GM23338 (cell line): Measurements from ENCODE around the gene WDR62. TPM values are rescaled to one million over a fixed set of nuclear protein-coding genes. Genes with fewer than 3 reads are reported as not detected.

ENCODE experiments used
- ATAC-seq: fragments of 200-7000 bp; cut with Tn5 transposase; 3 replicates; pipeline ENCODE4 v1.9.1; 2020
- DNase-seq: peaks from one replicate; pipeline ENCODE4 v3.0.0-alpha.2; 2015; ENCODE audit warnings: low spot score
- H2AFZ ChIP-seq: fragments of 200-600 bp; sonication (generic); 2 replicates; pipeline ENCODE4 v1.8.0; 2016; ENCODE audit warnings: antibody characterized with exemption, mild to moderate bottlenecking, moderate library complexity
- H3F3A ChIP-seq: fragments of 200-600 bp; sonication (generic); replicated peaks from 2 replicates; pipeline ENCODE4 v1.8.0; 2017; ENCODE audit warnings: antibody characterized with exemption, mixed run types, low read depth
- H3K27ac ChIP-seq: fragments of 200-600 bp; sonication (generic); 2 replicates; pipeline ENCODE4 v1.6.1; 2016; ENCODE audit warnings: low read depth
- H3K27me3 ChIP-seq: fragments of 200-600 bp; sonication (generic); 2 replicates; pipeline ENCODE4 v1.8.0; 2016; ENCODE audit warnings: mild to moderate bottlenecking, mixed run types, moderate library complexity; ENCODE audit not compliant: insufficient read depth
- H3K36me3 ChIP-seq: fragments of 200-600 bp; sonication (generic); 2 replicates; pipeline ENCODE4 v1.8.0; 2016; ENCODE audit warnings: mild to moderate bottlenecking; ENCODE audit not compliant: insufficient read depth
- H3K4me1 ChIP-seq: fragments of 200-600 bp; sonication (generic); 2 replicates; pipeline ENCODE4 v1.8.0; 2016; ENCODE audit warnings: mild to moderate bottlenecking, moderate library complexity; ENCODE audit not compliant: insufficient read depth
- H3K4me2 ChIP-seq: fragments of 200-600 bp; sonication (generic); 2 replicates; pipeline ENCODE4 v1.7.1; 2017; ENCODE audit warnings: mixed run types
- H3K4me3 ChIP-seq: fragments of 200-600 bp; sonication (generic); 2 replicates; pipeline ENCODE4 v1.6.1; 2016; ENCODE audit warnings: mixed run types
- H3K79me2 ChIP-seq: fragments of 200-600 bp; sonication (generic); replicated peaks from 2 replicates; pipeline ENCODE4 v1.8.0; 2017; ENCODE audit warnings: mild to moderate bottlenecking; ENCODE audit not compliant: insufficient read depth
- H3K9me2 ChIP-seq: fragments of 200-600 bp; sonication (generic); 2 replicates; pipeline ENCODE4 v1.8.0; 2017; ENCODE audit not compliant: insufficient read depth
- H4K20me1 ChIP-seq: fragments of 200-600 bp; sonication (generic); replicated peaks from 2 replicates; pipeline ENCODE4 v1.8.0; 2017; ENCODE audit warnings: mild to moderate bottlenecking; ENCODE audit not compliant: insufficient read depth
- H3K27ac Mint-ChIP-seq: 2 replicates; pipeline ENCODE4 v1.8.0; 2020; ENCODE audit warnings: inconsistent platforms, mild to moderate bottlenecking, moderate library complexity, mixed read lengths
- H3K27me3 Mint-ChIP-seq: 3 replicates; pipeline ENCODE4 v1.8.0; 2022; ENCODE audit warnings: low read depth, mild to moderate bottlenecking, moderate library complexity, mixed read lengths, inconsistent platforms; ENCODE audit not compliant: insufficient read depth, poor library complexity
- H3K36me3 Mint-ChIP-seq: 3 replicates; pipeline ENCODE4 v1.8.0; 2021; ENCODE audit warnings: low read depth, mild to moderate bottlenecking, inconsistent platforms, moderate library complexity, mixed read lengths
- H3K4me1 Mint-ChIP-seq: 3 replicates; pipeline ENCODE4 v1.8.0; 2020; ENCODE audit warnings: mild to moderate bottlenecking, inconsistent platforms, mixed read lengths
- H3K4me3 Mint-ChIP-seq: 3 replicates; pipeline ENCODE4 v1.8.0; 2021; ENCODE audit warnings: moderate library complexity, mild to moderate bottlenecking, inconsistent platforms, mixed read lengths
- H3K9me3 Mint-ChIP-seq: 3 replicates; pipeline ENCODE4 v1.8.0; 2020; ENCODE audit warnings: moderate library complexity, mild to moderate bottlenecking, inconsistent platforms, mixed read lengths
- CREB1 ChIP-seq: fragments of 250-450 bp; sonication (Bioruptor Pico); IDR thresholded peaks from 2 replicates; pipeline ENCODE4 v1.5.0; 2020; ENCODE audit warnings: low read depth, mild to moderate bottlenecking, moderate library complexity
- CTCF ChIP-seq, 2 experiments: fragments of 200-600 bp in 1 of 2; sonication (generic) in 1 of 2; conservative IDR thresholded peaks; 2 replicates each; pipeline versions ENCODE4 v1.5.1 to v1.6.1; 2016 to 2017; ENCODE audit warnings: antibody characterized with exemption in 2 of 2, low read depth in 2 of 2, mild to moderate bottlenecking in 2 of 2, moderate library complexity in 1 of 2
- EZH2 ChIP-seq: fragments of 200-600 bp; sonication (generic); IDR thresholded peaks from one replicate; pipeline ENCODE4 v1.8.0; 2017; ENCODE audit warnings: antibody characterized with exemption, mild to moderate bottlenecking, low read depth; ENCODE audit not compliant: unreplicated experiment
- EZH2phosphoT487 ChIP-seq: fragments of 200-600 bp; sonication (generic); IDR thresholded peaks from one replicate; pipeline ENCODE4 v1.8.1; 2018; ENCODE audit warnings: antibody characterized with exemption; ENCODE audit not compliant: unreplicated experiment
- JUNB ChIP-seq: IDR thresholded peaks from one replicate; pipeline ENCODE4 v1.6.1; 2016; ENCODE audit warnings: antibody characterized with exemption; ENCODE audit not compliant: unreplicated experiment
- NANOG ChIP-seq: IDR thresholded peaks from 2 replicates; pipeline ENCODE4 v1.6.1; 2016; ENCODE audit warnings: antibody characterized with exemption, borderline replicate concordance
- POLR2AphosphoS5 ChIP-seq: IDR thresholded peaks from 2 replicates; pipeline ENCODE4 v1.6.1; 2016; ENCODE audit warnings: antibody characterized with exemption, low read depth
- REST ChIP-seq: IDR thresholded peaks from one replicate; pipeline ENCODE4 v1.6.1; 2018; ENCODE audit warnings: antibody characterized with exemption; ENCODE audit not compliant: unreplicated experiment
- STAT1 ChIP-seq: IDR thresholded peaks from one replicate; pipeline ENCODE4 v1.6.1; 2016; ENCODE audit warnings: antibody characterized with exemption; ENCODE audit not compliant: unreplicated experiment
- ZNF331 ChIP-seq: fragments of 250-450 bp; sonication (Bioruptor Pico); IDR thresholded peaks from 2 replicates; pipeline ENCODE4 v1.5.0; 2020; ENCODE audit warnings: low read depth, mild to moderate bottlenecking, moderate library complexity
- polyA plus RNA-seq: library from polyadenylated mRNA; unstranded; fragments of >200 nt; fragmentation: Nextera tagmentation; extraction: Ambion mirVana; gene quantifications from 2 replicates; pipeline ENCODE4 v1.2.1, GENCODE V29; 2016
- total RNA-seq: library from RNA; depleted of rRNA; stranded (reverse); fragments of >200 nt; shearing (Covaris generic); gene quantifications from 2 replicates; pipeline ENCODE4 v1.2.3, GENCODE V29; 2014
- TF ChIP-seq, protein P1 (sequence below): fragments of 250-450 bp; sonication (Bioruptor Pico); IDR thresholded peaks from 2 replicates; pipeline ENCODE4 v1.5.0; 2020; ENCODE audit warnings: mild to moderate bottlenecking, moderate library complexity
- TF ChIP-seq, protein P2 (sequence below): IDR thresholded peaks from 2 replicates; pipeline ENCODE4 v1.6.1; 2016; ENCODE audit warnings: antibody characterized with exemption

The WDR62 gene
- total and polyA plus RNA-seq, 2 experiments from 2014 or later = 14.1 to 45.4 TPM

DNA sequence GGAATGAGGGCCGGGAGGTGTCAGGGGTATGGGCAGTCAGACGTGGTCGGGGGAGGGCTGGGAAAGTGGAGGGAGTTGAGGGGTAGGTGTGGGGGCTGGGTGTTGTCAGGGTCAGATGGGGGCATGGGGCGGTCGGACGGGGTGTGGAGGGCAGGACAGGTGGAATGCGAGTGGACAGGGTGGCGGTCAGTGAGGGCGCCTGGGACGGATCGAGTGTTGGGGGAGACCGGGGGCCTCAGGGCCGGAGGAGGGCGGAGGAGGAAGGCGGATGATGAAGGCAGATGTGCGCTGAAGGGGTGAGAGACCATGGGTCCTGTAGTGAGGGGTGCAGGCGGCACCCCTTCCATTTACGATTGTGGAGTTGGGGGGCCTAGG lies 66.3 kb downstream of the WDR62 start:
- H3K79me2 ChIP-seq = peaks cover 13% of the 10 kb centered on the region
- H3K9me2 ChIP-seq = no peaks in the 10 kb centered on the region
- Mint-ChIP-seq H3K9me3 (no peaks in the 10 kb centered on the region; the same call in 2 of the 3 replicates), H3K27ac (no peak overlapping the region), H3K36me3 (peaks cover 67% of the 10 kb centered on the region), H3K27me3 (peaks cover 7% of the 10 kb centered on the region), H3K4me1 (peaks cover 14% of the 10 kb centered on the region), H3K4me3 (no peak overlapping the region)
- H3K4me2 ChIP-seq = no peak overlapping the region
- H4K20me1 ChIP-seq = 0 out of 2 replicates have a peak, but pooled peaks cover 4% of the 10 kb centered on the region
- H3K4me1 ChIP-seq = peaks cover 7% of the 10 kb centered on the region; the same call in 1 of the 2 replicates
- H3K27me3 ChIP-seq = no peaks in the 10 kb centered on the region
- H3F3A ChIP-seq = peaks cover 13% of the 10 kb centered on the region
- ATAC-seq (no peak), DNase-seq (no peak)
- H3K36me3 ChIP-seq = no peaks in the 10 kb centered on the region; the same call in 1 of the 2 replicates
- H2AFZ ChIP-seq = no peak overlapping the region
- H3K27ac ChIP-seq = no peak overlapping the region
- TF ChIP-seq, protein P1, sequence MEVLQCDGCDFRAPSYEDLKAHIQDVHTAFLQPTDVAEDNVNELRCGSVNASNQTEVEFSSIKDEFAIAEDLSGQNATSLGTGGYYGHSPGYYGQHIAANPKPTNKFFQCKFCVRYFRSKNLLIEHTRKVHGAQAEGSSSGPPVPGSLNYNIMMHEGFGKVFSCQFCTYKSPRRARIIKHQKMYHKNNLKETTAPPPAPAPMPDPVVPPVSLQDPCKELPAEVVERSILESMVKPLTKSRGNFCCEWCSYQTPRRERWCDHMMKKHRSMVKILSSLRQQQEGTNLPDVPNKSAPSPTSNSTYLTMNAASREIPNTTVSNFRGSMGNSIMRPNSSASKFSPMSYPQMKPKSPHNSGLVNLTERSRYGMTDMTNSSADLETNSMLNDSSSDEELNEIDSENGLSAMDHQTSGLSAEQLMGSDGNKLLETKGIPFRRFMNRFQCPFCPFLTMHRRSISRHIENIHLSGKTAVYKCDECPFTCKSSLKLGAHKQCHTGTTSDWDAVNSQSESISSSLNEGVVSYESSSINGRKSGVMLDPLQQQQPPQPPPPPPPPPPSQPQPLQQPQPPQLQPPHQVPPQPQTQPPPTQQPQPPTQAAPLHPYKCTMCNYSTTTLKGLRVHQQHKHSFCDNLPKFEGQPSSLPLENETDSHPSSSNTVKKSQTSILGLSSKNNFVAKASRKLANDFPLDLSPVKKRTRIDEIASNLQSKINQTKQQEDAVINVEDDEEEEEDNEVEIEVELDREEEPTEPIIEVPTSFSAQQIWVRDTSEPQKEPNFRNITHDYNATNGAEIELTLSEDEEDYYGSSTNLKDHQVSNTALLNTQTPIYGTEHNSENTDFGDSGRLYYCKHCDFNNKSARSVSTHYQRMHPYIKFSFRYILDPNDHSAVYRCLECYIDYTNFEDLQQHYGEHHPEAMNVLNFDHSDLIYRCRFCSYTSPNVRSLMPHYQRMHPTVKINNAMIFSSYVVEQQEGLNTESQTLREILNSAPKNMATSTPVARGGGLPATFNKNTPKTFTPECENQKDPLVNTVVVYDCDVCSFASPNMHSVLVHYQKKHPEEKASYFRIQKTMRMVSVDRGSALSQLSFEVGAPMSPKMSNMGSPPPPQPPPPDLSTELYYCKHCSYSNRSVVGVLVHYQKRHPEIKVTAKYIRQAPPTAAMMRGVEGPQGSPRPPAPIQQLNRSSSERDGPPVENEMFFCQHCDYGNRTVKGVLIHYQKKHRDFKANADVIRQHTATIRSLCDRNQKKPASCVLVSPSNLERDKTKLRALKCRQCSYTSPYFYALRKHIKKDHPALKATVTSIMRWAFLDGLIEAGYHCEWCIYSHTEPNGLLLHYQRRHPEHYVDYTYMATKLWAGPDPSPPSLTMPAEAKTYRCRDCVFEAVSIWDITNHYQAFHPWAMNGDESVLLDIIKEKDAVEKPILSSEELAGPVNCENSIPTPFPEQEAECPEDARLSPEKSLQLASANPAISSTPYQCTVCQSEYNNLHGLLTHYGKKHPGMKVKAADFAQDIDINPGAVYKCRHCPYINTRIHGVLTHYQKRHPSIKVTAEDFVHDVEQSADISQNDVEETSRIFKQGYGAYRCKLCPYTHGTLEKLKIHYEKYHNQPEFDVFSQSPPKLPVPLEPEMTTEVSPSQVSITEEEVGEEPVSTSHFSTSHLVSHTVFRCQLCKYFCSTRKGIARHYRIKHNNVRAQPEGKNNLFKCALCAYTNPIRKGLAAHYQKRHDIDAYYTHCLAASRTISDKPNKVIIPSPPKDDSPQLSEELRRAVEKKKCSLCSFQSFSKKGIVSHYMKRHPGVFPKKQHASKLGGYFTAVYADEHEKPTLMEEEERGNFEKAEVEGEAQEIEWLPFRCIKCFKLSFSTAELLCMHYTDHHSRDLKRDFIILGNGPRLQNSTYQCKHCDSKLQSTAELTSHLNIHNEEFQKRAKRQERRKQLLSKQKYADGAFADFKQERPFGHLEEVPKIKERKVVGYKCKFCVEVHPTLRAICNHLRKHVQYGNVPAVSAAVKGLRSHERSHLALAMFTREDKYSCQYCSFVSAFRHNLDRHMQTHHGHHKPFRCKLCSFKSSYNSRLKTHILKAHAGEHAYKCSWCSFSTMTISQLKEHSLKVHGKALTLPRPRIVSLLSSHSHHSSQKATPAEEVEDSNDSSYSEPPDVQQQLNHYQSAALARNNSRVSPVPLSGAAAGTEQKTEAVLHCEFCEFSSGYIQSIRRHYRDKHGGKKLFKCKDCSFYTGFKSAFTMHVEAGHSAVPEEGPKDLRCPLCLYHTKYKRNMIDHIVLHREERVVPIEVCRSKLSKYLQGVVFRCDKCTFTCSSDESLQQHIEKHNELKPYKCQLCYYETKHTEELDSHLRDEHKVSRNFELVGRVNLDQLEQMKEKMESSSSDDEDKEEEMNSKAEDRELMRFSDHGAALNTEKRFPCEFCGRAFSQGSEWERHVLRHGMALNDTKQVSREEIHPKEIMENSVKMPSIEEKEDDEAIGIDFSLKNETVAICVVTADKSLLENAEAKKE (CRISPR knock-in tag) = no peak
- TF ChIP-seq STAT1 = no peak
- TF ChIP-seq ZNF331 (CRISPR knock-in tag) = no peak
- TF ChIP-seq EZH2 = no peak
- TF ChIP-seq, protein P2, sequence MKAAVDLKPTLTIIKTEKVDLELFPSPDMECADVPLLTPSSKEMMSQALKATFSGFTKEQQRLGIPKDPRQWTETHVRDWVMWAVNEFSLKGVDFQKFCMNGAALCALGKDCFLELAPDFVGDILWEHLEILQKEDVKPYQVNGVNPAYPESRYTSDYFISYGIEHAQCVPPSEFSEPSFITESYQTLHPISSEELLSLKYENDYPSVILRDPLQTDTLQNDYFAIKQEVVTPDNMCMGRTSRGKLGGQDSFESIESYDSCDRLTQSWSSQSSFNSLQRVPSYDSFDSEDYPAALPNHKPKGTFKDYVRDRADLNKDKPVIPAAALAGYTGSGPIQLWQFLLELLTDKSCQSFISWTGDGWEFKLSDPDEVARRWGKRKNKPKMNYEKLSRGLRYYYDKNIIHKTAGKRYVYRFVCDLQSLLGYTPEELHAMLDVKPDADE = no peak
- TF ChIP-seq POLR2AphosphoS5 = no peak
- TF ChIP-seq JUNB = no peak
- no peak for TF ChIP-seq CREB1 (CRISPR knock-in tag)
- TF ChIP-seq NANOG = no peak
- no peak for TF ChIP-seq CTCF (conservative IDR thresholded peaks at IDR 0.05; ENCODE audit: low read depth in 2 of 2)
- TF ChIP-seq EZH2phosphoT487 = no peak
- no peak for TF ChIP-seq REST
- H3K4me3 ChIP-seq = no peak overlapping the region
